ENCODE measurements around the gene CA5A. TPM values are rescaled to one million over a fixed set of nuclear protein-coding genes. Genes with fewer than 3 reads are reported as not detected.

The CA5A gene
- not detected in 2 replicates for total RNA-seq (2014; rRNA removed; shearing (Covaris generic))
- polyA plus RNA-seq (2016; fragmentation: Nextera tagmentation; extraction: Ambion mirVana) = not detected in 2 replicates
- long read RNA-seq = 0 reads

GRCh38 chr16:87936375-87937230 lies at the start of gene CA5A:
Gene CA5A, minus strand, starts transcription at chr16:87936529. Its CDS starts 79 bp downstream, at chr16:87936450.
- Histone ChIP-seq H3K36me3 (ENCODE audit: insufficient read depth) (no peaks in the 10 kb centered on the region), H2AFZ (no peak within 1 kb of the TSS), H3F3A (replicated peaks; ENCODE audit: low read depth) (no peaks in the 10 kb centered on the region), H3K4me2 (no peak within 1 kb of the TSS), H3K4me3 (no peak within 1 kb of the TSS), H3K27ac (ENCODE audit: low read depth) (no peak within 1 kb of the TSS), H3K9me2 (ENCODE audit: insufficient read depth) (0 out of 2 replicates have a peak, but pooled peaks cover 5% of the 10 kb centered on the region), H3K79me2 (replicated peaks; ENCODE audit: insufficient read depth) (no peaks in the 10 kb centered on the region), H4K20me1 (replicated peaks; ENCODE audit: insufficient read depth) (no peaks in the 10 kb centered on the region), H3K4me1 (ENCODE audit: insufficient read depth) (no peaks in the 10 kb centered on the region), H3K27me3 (ENCODE audit: insufficient read depth) (no peaks in the 10 kb centered on the region)
- ATAC-seq (no peak), DNase-seq (ENCODE audit: low spot score) (no peak)
- Mint-ChIP-seq H3K4me3 (no peak within 1 kb of the TSS), H3K9me3 (no peaks in the 10 kb centered on the region), H3K4me1 (no peaks in the 10 kb centered on the region; the same call in 2 of the 3 replicates), H3K36me3 (ENCODE audit: low read depth) (no peaks in the 10 kb centered on the region), H3K27ac (no peak within 1 kb of the TSS), H3K27me3 (ENCODE audit: insufficient read depth, low read depth, poor library complexity) (peaks cover 11% of the 10 kb centered on the region)
- no peak for TF ChIP-seq ZNF462 (CRISPR knock-in tag; IDR thresholded peaks at IDR 0.05)
- TF ChIP-seq CTCF (conservative IDR thresholded peaks at IDR 0.05; ENCODE audit: low read depth in 2 of 2) = no peak
- no peak for TF ChIP-seq ETS1 (IDR thresholded peaks at IDR 0.05)
- no peak for TF ChIP-seq NANOG (IDR thresholded peaks at IDR 0.05; ENCODE audit: borderline replicate concordance)
- TF ChIP-seq POLR2AphosphoS5 (IDR thresholded peaks at IDR 0.05; ENCODE audit: low read depth) = no peak
- no peak for TF ChIP-seq ZNF331 (CRISPR knock-in tag; IDR thresholded peaks at IDR 0.05; ENCODE audit: low read depth)
- TF ChIP-seq EZH2 (IDR thresholded peaks at IDR 0.05; ENCODE audit: low read depth, unreplicated experiment) = no peak
- TF ChIP-seq CREB1 (CRISPR knock-in tag; IDR thresholded peaks at IDR 0.05; ENCODE audit: low read depth) = no peak
- no peak for TF ChIP-seq STAT1 (IDR thresholded peaks at IDR 0.05; ENCODE audit: unreplicated experiment)
- TF ChIP-seq ZNF114 (CRISPR knock-in tag; IDR thresholded peaks at IDR 0.05) = no peak
- no peak for TF ChIP-seq EZH2phosphoT487 (IDR thresholded peaks at IDR 0.05; ENCODE audit: unreplicated experiment)
- TF ChIP-seq REST (IDR thresholded peaks at IDR 0.05; ENCODE audit: unreplicated experiment) = no peak
- TF ChIP-seq JUNB (IDR thresholded peaks at IDR 0.05; ENCODE audit: unreplicated experiment) = no peak

Data from GM23338 (cell line).